NB4 (cell line): ENCODE results near the gene ZNF101.

Experiments
- DNase-seq: peaks from one replicate; pipeline ENCODE4 v3.0.0; 2010; ENCODE audit warnings: low read depth
- H3K4me3 ChIP-seq: one replicate; pipeline ENCODE4 v1.5.1; 2011; ENCODE audit warnings: mild to moderate bottlenecking, low read depth, low read length, moderate library complexity
- MYC ChIP-seq: IDR thresholded peaks from 2 replicates; pipeline ENCODE4 v1.6.1; 2011; ENCODE audit warnings: low read depth, low read length
- POLR2A ChIP-seq: IDR thresholded peaks from 2 replicates; pipeline ENCODE4 v1.6.1; 2011; ENCODE audit warnings: mild to moderate bottlenecking; ENCODE audit not compliant: insufficient read length; ENCODE audit errors: extremely low read depth
- TF ChIP-seq, protein P1 (sequence below): IDR thresholded peaks from 2 replicates; pipeline ENCODE4 v1.6.1; 2011; ENCODE audit warnings: low read depth, low read length
- TF ChIP-seq, protein P2 (sequence below): IDR thresholded peaks from one replicate; pipeline ENCODE4 v1.5.1; 2012; ENCODE audit warnings: low read depth, low read length

The ZNF101 gene

DNA sequence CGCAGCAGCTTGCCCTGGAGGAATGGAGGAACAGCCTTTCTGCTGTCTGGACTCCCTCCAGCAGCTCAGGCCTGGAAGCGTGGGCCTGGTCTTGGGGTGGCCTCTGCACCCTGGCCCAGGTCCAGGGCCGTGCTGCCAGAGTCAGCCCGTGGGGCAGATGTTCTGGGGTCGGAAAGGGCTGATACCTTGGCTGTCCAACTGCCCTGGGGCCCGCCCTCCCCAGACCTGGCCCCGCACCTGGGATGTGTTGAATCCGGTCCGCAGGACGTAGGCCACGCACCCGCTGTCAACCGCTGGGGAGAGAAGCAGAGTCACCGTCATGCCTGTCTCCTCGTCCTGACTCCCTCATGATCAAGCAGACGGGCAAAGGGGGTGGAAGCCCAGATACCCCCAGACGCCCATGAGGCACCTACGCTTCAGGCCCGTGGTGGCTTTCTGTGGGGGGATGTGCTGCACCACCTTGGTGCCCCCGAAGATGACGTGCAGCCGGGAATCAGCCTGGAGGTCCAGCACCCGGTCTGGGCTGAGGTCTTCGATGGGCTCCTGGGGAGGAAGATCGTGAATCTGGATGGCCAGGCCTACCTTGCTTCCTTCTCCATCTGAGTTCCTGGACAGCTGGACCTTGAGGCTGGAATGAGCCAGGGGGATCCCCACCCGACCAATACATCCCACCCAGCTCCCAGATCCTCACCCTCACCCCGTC is 12.8 kb upstream of the ZNF101 start:
- TF ChIP-seq MYC, result no peak
- TF ChIP-seq POLR2A, result no peak
- TF ChIP-seq, protein P1, sequence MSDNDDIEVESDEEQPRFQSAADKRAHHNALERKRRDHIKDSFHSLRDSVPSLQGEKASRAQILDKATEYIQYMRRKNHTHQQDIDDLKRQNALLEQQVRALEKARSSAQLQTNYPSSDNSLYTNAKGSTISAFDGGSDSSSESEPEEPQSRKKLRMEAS, result no peak
- TF ChIP-seq, protein P2, sequence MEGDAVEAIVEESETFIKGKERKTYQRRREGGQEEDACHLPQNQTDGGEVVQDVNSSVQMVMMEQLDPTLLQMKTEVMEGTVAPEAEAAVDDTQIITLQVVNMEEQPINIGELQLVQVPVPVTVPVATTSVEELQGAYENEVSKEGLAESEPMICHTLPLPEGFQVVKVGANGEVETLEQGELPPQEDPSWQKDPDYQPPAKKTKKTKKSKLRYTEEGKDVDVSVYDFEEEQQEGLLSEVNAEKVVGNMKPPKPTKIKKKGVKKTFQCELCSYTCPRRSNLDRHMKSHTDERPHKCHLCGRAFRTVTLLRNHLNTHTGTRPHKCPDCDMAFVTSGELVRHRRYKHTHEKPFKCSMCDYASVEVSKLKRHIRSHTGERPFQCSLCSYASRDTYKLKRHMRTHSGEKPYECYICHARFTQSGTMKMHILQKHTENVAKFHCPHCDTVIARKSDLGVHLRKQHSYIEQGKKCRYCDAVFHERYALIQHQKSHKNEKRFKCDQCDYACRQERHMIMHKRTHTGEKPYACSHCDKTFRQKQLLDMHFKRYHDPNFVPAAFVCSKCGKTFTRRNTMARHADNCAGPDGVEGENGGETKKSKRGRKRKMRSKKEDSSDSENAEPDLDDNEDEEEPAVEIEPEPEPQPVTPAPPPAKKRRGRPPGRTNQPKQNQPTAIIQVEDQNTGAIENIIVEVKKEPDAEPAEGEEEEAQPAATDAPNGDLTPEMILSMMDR, result no peak
- DNase-seq, result no peak
- H3K4me3 ChIP-seq, result no peak overlapping the region

DNA sequence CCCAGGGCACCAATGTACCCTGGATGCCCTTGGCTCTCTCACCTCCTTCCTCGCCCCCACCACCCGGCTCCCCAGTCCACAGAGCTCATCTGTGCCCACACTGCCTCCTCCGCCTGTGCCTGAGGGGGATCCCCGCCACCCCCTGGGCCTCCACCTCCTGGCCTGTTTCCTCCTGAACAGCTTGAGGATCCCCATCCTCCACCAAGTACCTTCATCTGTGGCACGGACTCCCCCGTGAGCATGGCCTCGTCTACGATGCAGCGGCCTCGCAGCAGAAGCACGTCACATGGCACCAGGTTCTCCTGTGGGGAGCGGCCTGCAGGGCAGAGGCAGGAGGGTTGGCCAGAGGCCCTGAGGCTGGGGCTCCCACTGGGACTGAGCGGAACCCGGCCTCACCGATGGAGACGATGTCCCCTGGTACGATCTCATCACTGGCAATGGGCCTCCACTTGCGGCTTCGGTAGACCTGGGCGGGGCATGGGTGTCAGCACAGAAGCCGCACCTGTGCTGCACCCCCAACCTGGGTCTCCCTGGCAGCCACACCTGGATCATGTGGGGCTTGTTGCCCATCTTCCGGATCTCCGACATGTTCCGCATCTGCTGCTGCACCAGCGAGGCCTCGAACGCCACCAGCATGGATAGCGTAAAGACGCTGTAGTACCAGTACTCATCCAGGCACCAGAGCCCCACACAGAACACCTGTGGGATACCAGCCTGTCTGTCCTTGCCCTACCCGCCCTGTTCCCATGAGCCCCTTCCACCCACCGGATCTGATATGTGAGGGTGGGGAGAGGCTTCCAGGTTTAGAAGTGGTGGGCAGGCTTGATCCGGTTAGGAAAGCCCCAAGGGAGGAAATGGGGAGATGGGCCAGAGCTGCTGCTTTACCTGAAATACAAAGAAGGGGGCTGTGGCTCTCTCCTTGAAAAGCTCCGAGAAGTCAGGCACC is 11.9 kb upstream of the ZNF101 start:
- no peak for DNase-seq
- no peak for TF ChIP-seq MYC
- TF ChIP-seq POLR2A, result no peak
- TF ChIP-seq, protein P2, result no peak
- TF ChIP-seq, protein P1, result no peak
- no peak overlapping the region for H3K4me3 ChIP-seq

DNA sequence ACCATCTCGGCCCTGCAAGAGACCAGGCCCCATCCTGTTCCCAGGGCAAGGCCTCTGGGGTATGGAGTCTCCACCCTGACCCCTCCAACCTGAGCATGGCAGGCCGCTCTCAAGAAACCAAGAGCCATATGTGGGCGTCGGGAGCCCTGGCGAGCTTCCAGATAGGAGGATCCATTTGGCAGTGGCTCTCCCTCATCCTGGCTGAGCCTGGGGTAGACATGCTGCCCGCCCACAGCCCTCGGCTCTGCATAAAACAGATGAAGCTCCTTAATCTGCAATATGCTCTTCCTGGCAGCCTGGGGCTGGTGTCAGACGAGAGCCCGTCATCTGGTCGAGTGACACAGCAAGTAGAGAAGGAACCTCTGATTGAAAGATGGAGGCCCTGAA is 11.2 kb upstream of the ZNF101 start:
- DNase-seq, result no peak
- TF ChIP-seq, protein P2, result no peak
- no peak for TF ChIP-seq MYC
- no peak for TF ChIP-seq POLR2A
- TF ChIP-seq, protein P1, result no peak
- H3K4me3 ChIP-seq, result no peak overlapping the region

DNA sequence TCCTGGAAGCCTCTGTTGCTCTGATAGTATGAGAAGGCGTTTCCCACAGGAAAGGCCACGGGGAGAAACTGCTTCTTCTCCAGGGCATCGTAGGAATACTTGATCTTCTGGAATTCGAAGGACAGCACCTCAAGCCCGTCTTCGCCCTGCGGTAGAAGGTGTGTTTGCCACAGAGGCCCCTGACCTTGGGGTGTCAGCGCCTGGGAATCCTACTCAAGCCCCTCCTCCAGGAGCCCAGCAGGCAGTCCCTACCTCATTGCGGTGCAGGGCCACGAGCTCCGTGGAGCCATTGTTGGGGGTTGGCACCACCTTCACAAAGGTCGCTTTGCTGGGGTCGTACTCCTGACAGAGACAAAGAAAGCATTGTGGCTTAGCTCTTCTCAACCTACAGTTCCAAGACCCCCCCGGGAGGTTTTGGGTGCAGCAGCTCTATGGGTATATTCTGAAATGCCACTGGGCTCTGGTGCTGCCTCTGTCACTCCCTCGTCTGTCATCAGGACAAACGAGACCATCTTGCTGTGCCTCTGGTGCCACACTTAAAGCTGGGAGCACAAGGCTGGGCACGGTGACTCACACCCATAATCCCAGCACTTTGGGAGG is 8.9 kb upstream of the ZNF101 start:
- DNase-seq, result no peak
- TF ChIP-seq POLR2A, result no peak
- TF ChIP-seq MYC, result no peak
- TF ChIP-seq, protein P2, result no peak
- TF ChIP-seq, protein P1, result no peak
- H3K4me3 ChIP-seq, result no peak overlapping the region

DNA sequence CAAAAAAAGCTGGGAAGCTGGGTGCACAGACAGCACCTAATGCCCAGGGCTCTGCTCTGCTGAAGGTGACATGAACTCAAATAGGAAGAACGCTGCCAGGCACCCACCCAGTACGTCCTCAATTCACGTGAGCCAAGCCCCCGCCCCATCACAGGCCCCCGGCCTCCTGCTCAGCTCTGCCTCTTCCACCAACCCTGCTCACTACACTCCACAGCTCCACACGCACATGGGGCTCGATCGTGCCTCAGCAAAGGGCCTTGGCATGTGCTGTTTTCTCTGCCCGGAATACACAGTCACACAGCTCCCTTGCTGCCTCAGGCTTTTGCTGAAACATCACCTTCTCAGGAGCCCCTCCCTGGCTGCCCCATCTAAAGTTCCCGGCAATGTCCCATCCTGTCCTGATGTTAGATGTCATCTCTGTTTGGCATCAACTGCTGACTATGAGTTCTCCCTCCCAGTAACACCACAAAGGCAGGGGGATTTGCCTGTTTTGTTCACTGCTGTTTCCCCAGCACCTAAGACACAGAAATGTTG is 7.4 kb upstream of the ZNF101 start:
- TF ChIP-seq, protein P1, result no peak
- TF ChIP-seq POLR2A (no peak), MYC (no peak)
- TF ChIP-seq, protein P2, result no peak
- no peak for DNase-seq
- peak overlapping the region; percentile 93 for H3K4me3 ChIP-seq
